Liver (tissue), 9 donors: ENCODE results near the gene MOSPD3. TPM values are rescaled to one million over a fixed set of nuclear protein-coding genes. Genes with fewer than 3 reads are reported as not detected.

ENCODE experiments used
- DNase-seq: peaks from one replicate; pipeline ENCODE4 v3.0.0-alpha.2; 2017; ENCODE audit warnings: low spot score
- H3K27ac ChIP-seq, 2 donors: one replicate each; pipeline ENCODE4 v1.7.0; 2013; ENCODE audit warnings: inconsistent platforms in 2 of 2, low read length in 2 of 2, control low read depth in 1 of 2, low read depth in 1 of 2, mild to moderate bottlenecking in 1 of 2
- H3K27me3 ChIP-seq, 4 donors: one replicate each; pipeline versions ENCODE4 v1.6.1 to v1.7.0; 2013; ENCODE audit warnings: low read length in 3 of 4, inconsistent platforms in 1 of 4, mild to moderate bottlenecking in 1 of 4, moderate library complexity in 1 of 4; ENCODE audit not compliant: control insufficient read depth in 4 of 4, insufficient read depth in 4 of 4
- H3K36me3 ChIP-seq, 4 donors: one replicate each; pipeline versions ENCODE4 v1.6.1 to v1.7.0; 2013; ENCODE audit warnings: low read length in 3 of 4, mild to moderate bottlenecking in 3 of 4, low read depth in 1 of 4, moderate library complexity in 1 of 4; ENCODE audit not compliant: control insufficient read depth in 4 of 4, insufficient read depth in 3 of 4
- H3K4me1 ChIP-seq, 4 donors: one replicate each; pipeline versions ENCODE4 v1.6.1 to v1.7.0; 2013; ENCODE audit warnings: low read length in 3 of 4, mild to moderate bottlenecking in 3 of 4, moderate library complexity in 1 of 4; ENCODE audit not compliant: control insufficient read depth in 4 of 4, insufficient read depth in 4 of 4
- H3K4me3 ChIP-seq, 3 donors: one replicate each; pipeline versions ENCODE4 v1.6.1 to v1.7.0; 2013; ENCODE audit warnings: low read length in 3 of 3, control low read depth in 1 of 3, low read depth in 1 of 3, mild to moderate bottlenecking in 1 of 3
- H3K9ac ChIP-seq, 2 donors: one replicate each; pipeline ENCODE4 v1.7.0; 2013; ENCODE audit warnings: low read length in 2 of 2, mild to moderate bottlenecking in 2 of 2, moderate library complexity in 2 of 2, control low read depth in 1 of 2, low read depth in 1 of 2
- H3K9me3 ChIP-seq, 4 donors: one replicate each; pipeline versions ENCODE4 v1.6.1 to v1.7.0; 2013; ENCODE audit warnings: low read length in 3 of 4; ENCODE audit not compliant: control insufficient read depth in 4 of 4
- EGR1 ChIP-seq, 2 donors: IDR thresholded peaks; 2 replicates each; pipeline ENCODE4 v1.6.1; 2016 to 2018; ENCODE audit warnings: antibody characterized with exemption in 2 of 2, low read depth in 2 of 2
- FOXA1 ChIP-seq: IDR thresholded peaks from 2 replicates; pipeline ENCODE4 v1.6.1; 2016; ENCODE audit warnings: antibody characterized with exemption
- FOXA2 ChIP-seq: IDR thresholded peaks from 2 replicates; pipeline ENCODE4 v1.6.1; 2016; ENCODE audit warnings: antibody characterized with exemption
- GABPA ChIP-seq, 2 donors: IDR thresholded peaks in 1 of 2; conservative IDR thresholded peaks in 1 of 2; 2 replicates each; pipeline ENCODE4 v1.6.1; 2016; ENCODE audit warnings: antibody characterized with exemption in 2 of 2, mild to moderate bottlenecking in 1 of 2, moderate library complexity in 1 of 2
- HNF4A ChIP-seq, 2 donors: conservative IDR thresholded peaks; 2 replicates each; pipeline ENCODE4 v1.6.1; 2016; ENCODE audit warnings: antibody characterized with exemption in 2 of 2, mild to moderate bottlenecking in 2 of 2
- HNF4G ChIP-seq: IDR thresholded peaks from 2 replicates; pipeline ENCODE4 v1.6.1; 2016; ENCODE audit warnings: antibody characterized with exemption
- JUND ChIP-seq, 2 donors: IDR thresholded peaks; 2 replicates each; pipeline ENCODE4 v1.6.1; 2016; ENCODE audit warnings: antibody characterized with exemption in 2 of 2
- NR2F2 ChIP-seq: IDR thresholded peaks from 2 replicates; pipeline ENCODE4 v1.6.1; 2016; ENCODE audit warnings: antibody characterized with exemption
- RAD21 ChIP-seq, 2 donors: IDR thresholded peaks; 2 replicates each; pipeline ENCODE4 v1.6.1; 2016; ENCODE audit warnings: antibody characterized with exemption in 2 of 2, mild to moderate bottlenecking in 2 of 2
- RXRA ChIP-seq, 2 donors: IDR thresholded peaks; 2 replicates each; pipeline ENCODE4 v1.6.1; 2017 to 2018; ENCODE audit warnings: antibody characterized with exemption in 2 of 2, mild to moderate bottlenecking in 1 of 2
- SP1 ChIP-seq: IDR thresholded peaks from 2 replicates; pipeline ENCODE4 v1.6.1; 2018; ENCODE audit warnings: antibody characterized with exemption, mild to moderate bottlenecking
- TAF1 ChIP-seq: conservative IDR thresholded peaks from 2 replicates; pipeline ENCODE4 v1.6.1; 2016; ENCODE audit warnings: antibody characterized with exemption, mild to moderate bottlenecking
- YY1 ChIP-seq: IDR thresholded peaks from 2 replicates; pipeline ENCODE4 v1.6.1; 2016; ENCODE audit warnings: antibody characterized with exemption, mild to moderate bottlenecking
- WGBS: extraction: QIAGEN DNeasy Blood & Tissue Kit; methylation state at CpG from one replicate; pipeline ENCODE4 v1.1.7; 2013; 5-methylcytosine and 5-hydroxymethylcytosine counted together
- polyA plus RNA-seq, 2 donors: library from polyadenylated mRNA; stranded (reverse) in 1 of 2; unstranded in 1 of 2; fragments of 200-250 nt in 1 of 2; fragments of >200 nt in 1 of 2; fragmentation: Nextera tagmentation in 1 of 2; extraction: Ambion mirVana in 1 of 2; gene quantifications; one replicate each; pipeline versions ENCODE4 v1.2.1 to v1.2.3, GENCODE V29; 2013 to 2015
- total RNA-seq, 2 donors: library from RNA; depleted of rRNA; stranded (reverse); fragments of >200 nt; gene quantifications; one replicate each; pipeline ENCODE4 v1.2.3, GENCODE V29; 2014
- TF ChIP-seq, protein P1 (sequence below): IDR thresholded peaks from 2 replicates; pipeline ENCODE4 v1.6.1; 2016; ENCODE audit warnings: antibody characterized with exemption
- TF ChIP-seq, protein P2 (sequence below): IDR thresholded peaks from 2 replicates; pipeline ENCODE4 v1.6.1; 2016; ENCODE audit warnings: antibody characterized with exemption, mild to moderate bottlenecking
- TF ChIP-seq, protein P3 (sequence below): IDR thresholded peaks from 2 replicates; pipeline ENCODE4 v1.6.1; 2016; ENCODE audit warnings: antibody characterized with exemption
- TF ChIP-seq, protein P4 (sequence below): IDR thresholded peaks from 2 replicates; pipeline ENCODE4 v1.6.1; 2016; ENCODE audit warnings: antibody characterized with exemption
- TF ChIP-seq, protein P5 (sequence below): fragments of 150-350 bp; IDR thresholded peaks from 2 replicates; pipeline ENCODE4 v1.5.1; 2017; ENCODE audit warnings: improper control_type of control experiment, low read depth, low read length; ENCODE audit not compliant: missing input control
- donor health status: healthy.
- donor health status: healthy.
- donor health status: healthy.
- donor health status: healthy.
- donor health status: healthy.

Gene MOSPD3
- total and polyA plus RNA-seq, 4 donors: 3.5 to 15.7 (median 8.6) TPM

DNA sequence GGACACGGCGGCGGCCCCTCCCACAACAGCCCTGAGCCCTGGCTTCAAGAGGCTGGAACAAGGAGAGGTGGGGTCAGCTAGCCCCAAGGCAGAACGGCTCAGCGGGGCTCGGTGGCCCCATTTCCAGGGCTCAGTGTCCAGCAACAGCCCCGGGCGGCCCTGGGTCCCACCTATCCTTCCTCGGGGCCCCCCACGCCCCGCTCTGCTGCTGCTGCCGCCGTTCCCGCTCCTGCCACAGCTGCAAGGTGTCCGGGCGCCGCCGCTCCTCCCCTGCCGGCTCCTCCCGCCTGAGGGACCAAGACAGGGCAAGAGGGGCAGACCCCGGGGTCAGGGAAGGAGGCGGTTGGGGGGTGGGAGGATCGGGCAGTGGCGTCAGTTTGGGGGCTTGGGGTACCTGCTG is 35.2 kb upstream of the MOSPD3 start:
- no peaks in the 10 kb centered on the region for H3K9me3 ChIP-seq
- H3K4me3 ChIP-seq: no peak overlapping the region
- no peaks in the 10 kb centered on the region for H3K27me3 ChIP-seq
- no peak for DNase-seq
- peaks cover 25 to 55% (median 32%) of the 10 kb centered on the region in 4 donors for H3K36me3 ChIP-seq
- no peak overlapping the region for H3K27ac ChIP-seq
- TF ChIP-seq, protein P1, sequence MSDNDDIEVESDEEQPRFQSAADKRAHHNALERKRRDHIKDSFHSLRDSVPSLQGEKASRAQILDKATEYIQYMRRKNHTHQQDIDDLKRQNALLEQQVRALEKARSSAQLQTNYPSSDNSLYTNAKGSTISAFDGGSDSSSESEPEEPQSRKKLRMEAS: no peak
- TF ChIP-seq RXRA (IDR thresholded peaks at IDR 0.05) (no peak), FOXA2 (no peak), YY1 (no peak), NR2F2 (no peak), TAF1 (no peak), HNF4A (conservative IDR thresholded peaks at IDR 0.05) (no peak), EGR1 (IDR thresholded peaks at IDR 0.05; ENCODE audit: low read depth in 2 of 2) (no peak), HNF4G (no peak), RAD21 (IDR thresholded peaks at IDR 0.05) (no peak), FOXA1 (no peak), JUND (IDR thresholded peaks at IDR 0.05) (no peak)
- peaks cover 0 to 7% (median 4%) of the 10 kb centered on the region in 4 donors for H3K4me1 ChIP-seq
- H3K9ac ChIP-seq: no peak overlapping the region
- 96% methylated on average over 24 of the region's 24 CpGs for WGBS

DNA sequence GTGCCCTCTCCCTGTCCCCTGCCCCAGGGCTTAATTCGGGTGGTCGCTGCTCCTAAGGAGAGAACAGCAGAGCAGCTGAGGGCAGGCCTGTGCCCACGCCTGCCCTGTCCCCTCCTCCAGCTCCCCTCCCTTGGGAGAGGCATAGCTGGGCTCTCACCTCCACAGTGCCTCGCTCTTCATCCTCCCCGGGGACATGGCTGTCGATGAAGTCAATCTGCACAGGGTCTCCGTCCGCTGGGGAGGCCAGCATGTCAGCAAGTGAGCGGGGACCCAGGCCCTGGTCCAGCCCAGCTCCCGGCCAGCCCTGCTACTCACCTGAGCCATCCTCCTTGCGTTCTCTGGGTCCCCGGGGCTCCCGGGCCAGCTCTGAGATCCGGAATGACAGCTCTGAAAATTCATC is 34.8 kb upstream of the MOSPD3 start:
- peaks cover 0 to 11% (median 6%) of the 10 kb centered on the region in 4 donors for H3K4me1 ChIP-seq
- H3K9ac ChIP-seq: no peak overlapping the region
- WGBS: 95% methylated on average over 14 of the region's 14 CpGs
- TF ChIP-seq RXRA (IDR thresholded peaks at IDR 0.05) (no peak), NR2F2 (no peak), EGR1 (IDR thresholded peaks at IDR 0.05; ENCODE audit: low read depth in 2 of 2) (no peak), FOXA2 (no peak), JUND (IDR thresholded peaks at IDR 0.05) (no peak), FOXA1 (no peak), TAF1 (no peak), HNF4A (conservative IDR thresholded peaks at IDR 0.05) (no peak), RAD21 (IDR thresholded peaks at IDR 0.05) (no peak), HNF4G (no peak), SP1 (no peak), YY1 (no peak), GABPA (IDR thresholded peaks at IDR 0.05 in 1 of 2, conservative IDR thresholded peaks at IDR 0.05 in 1 of 2) (no peak)
- TF ChIP-seq, protein P2, sequence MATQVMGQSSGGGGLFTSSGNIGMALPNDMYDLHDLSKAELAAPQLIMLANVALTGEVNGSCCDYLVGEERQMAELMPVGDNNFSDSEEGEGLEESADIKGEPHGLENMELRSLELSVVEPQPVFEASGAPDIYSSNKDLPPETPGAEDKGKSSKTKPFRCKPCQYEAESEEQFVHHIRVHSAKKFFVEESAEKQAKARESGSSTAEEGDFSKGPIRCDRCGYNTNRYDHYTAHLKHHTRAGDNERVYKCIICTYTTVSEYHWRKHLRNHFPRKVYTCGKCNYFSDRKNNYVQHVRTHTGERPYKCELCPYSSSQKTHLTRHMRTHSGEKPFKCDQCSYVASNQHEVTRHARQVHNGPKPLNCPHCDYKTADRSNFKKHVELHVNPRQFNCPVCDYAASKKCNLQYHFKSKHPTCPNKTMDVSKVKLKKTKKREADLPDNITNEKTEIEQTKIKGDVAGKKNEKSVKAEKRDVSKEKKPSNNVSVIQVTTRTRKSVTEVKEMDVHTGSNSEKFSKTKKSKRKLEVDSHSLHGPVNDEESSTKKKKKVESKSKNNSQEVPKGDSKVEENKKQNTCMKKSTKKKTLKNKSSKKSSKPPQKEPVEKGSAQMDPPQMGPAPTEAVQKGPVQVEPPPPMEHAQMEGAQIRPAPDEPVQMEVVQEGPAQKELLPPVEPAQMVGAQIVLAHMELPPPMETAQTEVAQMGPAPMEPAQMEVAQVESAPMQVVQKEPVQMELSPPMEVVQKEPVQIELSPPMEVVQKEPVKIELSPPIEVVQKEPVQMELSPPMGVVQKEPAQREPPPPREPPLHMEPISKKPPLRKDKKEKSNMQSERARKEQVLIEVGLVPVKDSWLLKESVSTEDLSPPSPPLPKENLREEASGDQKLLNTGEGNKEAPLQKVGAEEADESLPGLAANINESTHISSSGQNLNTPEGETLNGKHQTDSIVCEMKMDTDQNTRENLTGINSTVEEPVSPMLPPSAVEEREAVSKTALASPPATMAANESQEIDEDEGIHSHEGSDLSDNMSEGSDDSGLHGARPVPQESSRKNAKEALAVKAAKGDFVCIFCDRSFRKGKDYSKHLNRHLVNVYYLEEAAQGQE: no peak
- TF ChIP-seq, protein P1: no peak
- TF ChIP-seq, protein P3, sequence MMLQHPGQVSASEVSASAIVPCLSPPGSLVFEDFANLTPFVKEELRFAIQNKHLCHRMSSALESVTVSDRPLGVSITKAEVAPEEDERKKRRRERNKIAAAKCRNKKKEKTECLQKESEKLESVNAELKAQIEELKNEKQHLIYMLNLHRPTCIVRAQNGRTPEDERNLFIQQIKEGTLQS: no peak
- TF ChIP-seq, protein P4, sequence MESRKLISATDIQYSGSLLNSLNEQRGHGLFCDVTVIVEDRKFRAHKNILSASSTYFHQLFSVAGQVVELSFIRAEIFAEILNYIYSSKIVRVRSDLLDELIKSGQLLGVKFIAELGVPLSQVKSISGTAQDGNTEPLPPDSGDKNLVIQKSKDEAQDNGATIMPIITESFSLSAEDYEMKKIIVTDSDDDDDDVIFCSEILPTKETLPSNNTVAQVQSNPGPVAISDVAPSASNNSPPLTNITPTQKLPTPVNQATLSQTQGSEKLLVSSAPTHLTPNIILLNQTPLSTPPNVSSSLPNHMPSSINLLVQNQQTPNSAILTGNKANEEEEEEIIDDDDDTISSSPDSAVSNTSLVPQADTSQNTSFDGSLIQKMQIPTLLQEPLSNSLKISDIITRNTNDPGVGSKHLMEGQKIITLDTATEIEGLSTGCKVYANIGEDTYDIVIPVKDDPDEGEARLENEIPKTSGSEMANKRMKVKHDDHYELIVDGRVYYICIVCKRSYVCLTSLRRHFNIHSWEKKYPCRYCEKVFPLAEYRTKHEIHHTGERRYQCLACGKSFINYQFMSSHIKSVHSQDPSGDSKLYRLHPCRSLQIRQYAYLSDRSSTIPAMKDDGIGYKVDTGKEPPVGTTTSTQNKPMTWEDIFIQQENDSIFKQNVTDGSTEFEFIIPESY: no peak
- TF ChIP-seq, protein P5, sequence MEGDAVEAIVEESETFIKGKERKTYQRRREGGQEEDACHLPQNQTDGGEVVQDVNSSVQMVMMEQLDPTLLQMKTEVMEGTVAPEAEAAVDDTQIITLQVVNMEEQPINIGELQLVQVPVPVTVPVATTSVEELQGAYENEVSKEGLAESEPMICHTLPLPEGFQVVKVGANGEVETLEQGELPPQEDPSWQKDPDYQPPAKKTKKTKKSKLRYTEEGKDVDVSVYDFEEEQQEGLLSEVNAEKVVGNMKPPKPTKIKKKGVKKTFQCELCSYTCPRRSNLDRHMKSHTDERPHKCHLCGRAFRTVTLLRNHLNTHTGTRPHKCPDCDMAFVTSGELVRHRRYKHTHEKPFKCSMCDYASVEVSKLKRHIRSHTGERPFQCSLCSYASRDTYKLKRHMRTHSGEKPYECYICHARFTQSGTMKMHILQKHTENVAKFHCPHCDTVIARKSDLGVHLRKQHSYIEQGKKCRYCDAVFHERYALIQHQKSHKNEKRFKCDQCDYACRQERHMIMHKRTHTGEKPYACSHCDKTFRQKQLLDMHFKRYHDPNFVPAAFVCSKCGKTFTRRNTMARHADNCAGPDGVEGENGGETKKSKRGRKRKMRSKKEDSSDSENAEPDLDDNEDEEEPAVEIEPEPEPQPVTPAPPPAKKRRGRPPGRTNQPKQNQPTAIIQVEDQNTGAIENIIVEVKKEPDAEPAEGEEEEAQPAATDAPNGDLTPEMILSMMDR: no peak
- no peak for DNase-seq
- H3K27ac ChIP-seq: no peak overlapping the region
- no peak overlapping the region for H3K4me3 ChIP-seq
- peaks cover 25 to 58% (median 32%) of the 10 kb centered on the region in 4 donors for H3K36me3 ChIP-seq
- H3K27me3 ChIP-seq: no peaks in the 10 kb centered on the region
- H3K9me3 ChIP-seq: no peaks in the 10 kb centered on the region
